Activated CD8-positive, alpha-beta T cell treated with anti-CD3 and anti-CD28 coated beads for 36 hours (primary cell): Measurements from ENCODE around the gene CCIN. TPM values are rescaled to one million over a fixed set of nuclear protein-coding genes. Genes with fewer than 3 reads are reported as not detected.
A peak's percentile ranks its signal among the peaks of the same experiment; 100 is the strongest.
"Not testable (repeated sequence)": the region's sequence is repeated elsewhere in the genome, so short reads cannot be mapped to it uniquely, and the experiment has no call there.

Experiments used
- ATAC-seq: fragments of 200-7000 bp; cut with Tn5 transposase; one replicate; pipeline ENCODE4 v1.10.0; 2021; ENCODE audit warnings: mild to moderate bottlenecking, moderate library complexity
- CTCF ChIA-PET: fragments of 350-600 bp; sonication (Branson Sonifier 250); formaldehyde crosslinking; loops from one replicate; lab custom pipeline; 2021; ENCODE audit warnings: antibody characterized with exemption; lab: Charles Lee
- POLR2A ChIA-PET: fragments of 350-600 bp; sonication (Branson Sonifier 250); formaldehyde crosslinking; loops from one replicate; lab custom pipeline; 2021; ENCODE audit warnings: antibody characterized with exemption; lab: Charles Lee
- DNase-seq: peaks from one replicate; pipeline ENCODE4 v3.0.0-alpha.2; 2020
- H3K27ac Mint-ChIP-seq: one replicate; pipeline ENCODE4 v1.8.0; 2021; ENCODE audit warnings: mild to moderate bottlenecking, mixed read lengths
- H3K27me3 Mint-ChIP-seq: one replicate; pipeline ENCODE4 v1.8.0; 2021; ENCODE audit warnings: mixed read lengths
- H3K36me3 Mint-ChIP-seq: one replicate; pipeline ENCODE4 v1.8.0; 2021; ENCODE audit warnings: low read depth, mixed read lengths
- H3K4me1 Mint-ChIP-seq: one replicate; pipeline ENCODE4 v1.8.0; 2021; ENCODE audit warnings: low read depth, mixed read lengths
- H3K4me3 Mint-ChIP-seq: one replicate; pipeline ENCODE4 v1.8.0; 2021; ENCODE audit warnings: mild to moderate bottlenecking, moderate library complexity, mixed read lengths
- H3K9me3 Mint-ChIP-seq: one replicate; pipeline ENCODE4 v1.8.0; 2021; ENCODE audit warnings: mixed read lengths
- intact Hi-C: fragments of 100-400 bp; cut with micrococcal nuclease; formaldehyde crosslinking; loops from one replicate; pipeline ENCODE4 v1.10.0; 2022
- total RNA-seq, 2 experiments: library from RNA; stranded (reverse); gene quantifications; one replicate each; pipeline ENCODE4 v1.2.3, GENCODE V29; 2021
- TF ChIP-seq, protein P1 (sequence below): fragments of 200-600 bp; IDR thresholded peaks from one replicate; pipeline ENCODE4 v1.8.0; 2022; ENCODE audit warnings: antibody characterized with exemption, mild to moderate bottlenecking

CCIN gene
- total RNA-seq, 2 experiments from 2014 or later: not detected

DNA sequence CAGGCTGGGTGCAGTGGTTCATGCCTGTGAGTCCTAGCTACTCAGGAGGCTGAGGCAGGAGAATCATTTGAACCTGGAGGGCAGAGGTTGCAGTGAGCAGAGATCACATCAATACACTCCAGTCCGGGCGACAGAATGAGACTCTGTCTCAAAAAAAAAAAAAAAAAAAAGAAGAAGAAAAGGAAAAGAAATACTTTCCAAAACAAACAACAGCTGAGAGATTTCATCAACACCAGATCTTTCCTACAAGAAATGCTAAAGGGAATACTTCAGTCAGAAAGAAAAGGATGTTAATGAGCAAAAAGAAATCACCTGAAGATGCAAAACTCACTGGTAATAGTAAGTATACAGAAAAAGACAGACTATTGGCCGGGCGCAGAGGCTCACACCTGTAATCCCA, 8.4 kb downstream of the CCIN start:
- POLR2A ChIA-PET: interaction anchor here (2.1 kb wide), 1 partner anchor 13 kb away, joined by 8 read pairs; the partner anchor contains the start of gene CLTA
- Mint-ChIP-seq H3K27ac (no peak overlapping the region), H3K27me3 (no peaks in the 10 kb centered on the region)

DNA sequence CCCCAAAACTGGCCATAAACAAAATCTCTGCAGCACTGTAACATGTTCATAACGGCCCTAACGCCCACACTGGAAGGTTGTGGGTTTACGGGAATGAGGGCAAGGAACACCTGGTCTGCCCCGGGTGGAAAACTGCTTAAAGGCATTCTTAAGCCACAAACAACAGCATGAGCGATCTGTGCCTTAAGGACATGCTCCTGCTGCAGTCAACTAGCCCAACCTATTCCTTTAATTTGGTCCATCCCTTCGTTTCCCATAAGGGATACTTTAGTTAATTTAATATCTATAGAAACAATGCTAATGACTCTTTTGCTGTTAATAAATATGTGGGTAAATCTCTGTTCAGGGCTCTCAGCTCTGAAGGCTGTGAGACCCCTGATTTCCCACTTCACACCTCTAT, 11.1 kb downstream of the CCIN start:
- H3K36me3 Mint-ChIP-seq, ATAC-seq, H3K4me3 Mint-ChIP-seq, intact Hi-C loops, DNase-seq, H3K4me1 Mint-ChIP-seq, H3K9me3 Mint-ChIP-seq, POLR2A ChIA-PET, H3K27ac Mint-ChIP-seq, CTCF ChIA-PET, H3K27me3 Mint-ChIP-seq: not testable (repeated sequence)

More for the DNA sequence above, 8.4 kb downstream of the CCIN start:
- Mint-ChIP-seq H3K4me1 (peaks cover 1% of the 10 kb centered on the region), H3K36me3 (no peaks in the 10 kb centered on the region), H3K4me3 (no peak overlapping the region), H3K9me3 (no peaks in the 10 kb centered on the region)
- TF ChIP-seq, protein P1, sequence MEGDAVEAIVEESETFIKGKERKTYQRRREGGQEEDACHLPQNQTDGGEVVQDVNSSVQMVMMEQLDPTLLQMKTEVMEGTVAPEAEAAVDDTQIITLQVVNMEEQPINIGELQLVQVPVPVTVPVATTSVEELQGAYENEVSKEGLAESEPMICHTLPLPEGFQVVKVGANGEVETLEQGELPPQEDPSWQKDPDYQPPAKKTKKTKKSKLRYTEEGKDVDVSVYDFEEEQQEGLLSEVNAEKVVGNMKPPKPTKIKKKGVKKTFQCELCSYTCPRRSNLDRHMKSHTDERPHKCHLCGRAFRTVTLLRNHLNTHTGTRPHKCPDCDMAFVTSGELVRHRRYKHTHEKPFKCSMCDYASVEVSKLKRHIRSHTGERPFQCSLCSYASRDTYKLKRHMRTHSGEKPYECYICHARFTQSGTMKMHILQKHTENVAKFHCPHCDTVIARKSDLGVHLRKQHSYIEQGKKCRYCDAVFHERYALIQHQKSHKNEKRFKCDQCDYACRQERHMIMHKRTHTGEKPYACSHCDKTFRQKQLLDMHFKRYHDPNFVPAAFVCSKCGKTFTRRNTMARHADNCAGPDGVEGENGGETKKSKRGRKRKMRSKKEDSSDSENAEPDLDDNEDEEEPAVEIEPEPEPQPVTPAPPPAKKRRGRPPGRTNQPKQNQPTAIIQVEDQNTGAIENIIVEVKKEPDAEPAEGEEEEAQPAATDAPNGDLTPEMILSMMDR: no peak
- CTCF ChIA-PET: interaction anchor here (1.0 to 3.1 kb wide), 2 partner anchors 10 to 12 kb away, joined by 3 to 12 read pairs; no protein-coding TSS in a partner anchor
- DNase-seq (no peak), ATAC-seq (no peak)
- intact Hi-C loops: no loop called here

DNA sequence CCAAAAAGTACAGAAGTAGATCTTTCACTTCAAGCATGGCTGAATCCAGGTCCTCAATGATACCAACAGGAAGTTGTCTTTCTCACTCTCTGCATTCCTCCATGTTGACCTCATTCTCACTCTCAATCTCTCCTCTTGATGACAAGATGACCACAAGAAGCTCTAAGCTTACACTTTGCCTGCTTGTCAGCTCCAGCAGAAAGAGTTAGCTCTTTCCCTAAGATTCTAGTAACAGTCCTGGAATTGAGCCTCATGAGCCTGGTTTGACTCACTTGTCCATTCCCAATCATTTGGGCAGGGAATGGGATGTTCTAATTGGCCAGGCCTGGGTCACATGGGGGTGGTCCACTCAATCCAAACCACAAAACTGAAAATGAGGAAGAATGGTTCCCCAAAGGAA, 18.2 kb downstream of the CCIN start:
- Mint-ChIP-seq H3K4me3 (no peak overlapping the region), H3K4me1 (peaks cover 12% of the 10 kb centered on the region), H3K27ac (no peak overlapping the region)

DNA sequence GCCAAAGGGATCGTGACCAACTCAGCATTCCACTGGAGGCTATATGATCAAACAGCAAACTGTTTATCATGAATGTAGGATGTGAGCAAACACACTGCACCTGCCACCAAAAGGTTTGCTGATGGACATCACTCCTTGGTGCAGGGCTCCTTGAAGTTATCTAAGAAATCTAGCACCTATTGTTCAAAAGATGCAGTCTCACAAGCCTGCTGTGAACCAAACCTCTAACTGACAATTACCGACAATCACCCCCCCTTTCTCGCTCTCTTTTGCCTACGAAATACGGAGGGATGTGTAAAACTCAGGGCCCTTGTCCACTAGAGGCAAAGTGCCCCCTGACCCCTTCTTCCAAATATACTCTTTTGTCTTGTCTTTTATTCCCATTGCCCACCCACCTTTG, 19.0 kb downstream of the CCIN start:
- POLR2A ChIA-PET: no interaction called here
- H3K36me3 Mint-ChIP-seq: peaks cover 10% of the 10 kb centered on the region
- no peak overlapping the region for H3K4me3 Mint-ChIP-seq

More for the DNA sequence above, 18.2 kb downstream of the CCIN start:
- Mint-ChIP-seq H3K9me3 (no peaks in the 10 kb centered on the region), H3K36me3 (peaks cover 5% of the 10 kb centered on the region), H3K27me3 (no peaks in the 10 kb centered on the region)
- POLR2A ChIA-PET: interaction anchor here (0.8 kb wide), 1 partner anchor 31 kb away, joined by 3 read pairs; no protein-coding TSS in a partner anchor
- DNase-seq: no peak
- intact Hi-C loops: no loop called here
- TF ChIP-seq, protein P1: no peak
- ATAC-seq: no peak
- CTCF ChIA-PET: interaction anchor here (0.9 kb wide), 1 partner anchor 84 kb away, joined by 3 read pairs; no protein-coding TSS in a partner anchor

DNA sequence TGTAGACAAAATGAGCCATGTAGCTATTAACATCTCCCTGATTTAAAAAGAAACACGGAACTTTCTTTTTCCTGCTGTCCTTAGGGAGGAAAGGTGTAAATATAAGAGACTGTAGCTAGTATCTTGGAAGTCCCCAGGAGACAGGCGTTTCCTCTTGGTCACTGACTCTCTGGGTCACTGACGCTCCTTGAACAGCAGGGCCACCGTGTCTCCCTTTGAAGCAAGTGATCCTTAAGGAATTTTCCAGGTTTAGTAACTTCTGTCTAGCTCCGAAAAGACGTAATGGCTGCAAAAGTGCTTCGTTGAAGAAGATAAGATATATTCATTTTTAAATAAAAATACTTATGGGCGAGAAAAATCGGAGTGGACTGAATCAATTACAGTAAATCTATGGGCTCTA, 20.8 kb downstream of the CCIN start:
- peaks cover 20% of the 10 kb centered on the region for H3K36me3 Mint-ChIP-seq
- ChIA-PET POLR2A (interaction anchor here (0.6 to 3.8 kb wide), 13 partner anchors 9 to 250 kb away, joined by 3 to 23 read pairs (median 5); no protein-coding TSS in a partner anchor), CTCF (interaction anchor here (0.7 to 5.9 kb wide), 34 partner anchors 11 to 378 kb away, joined by 3 to 69 read pairs (median 4); partner anchors contain the start of genes CCIN, GNE and SPAG8)
- H3K9me3 Mint-ChIP-seq: no peaks in the 10 kb centered on the region
- TF ChIP-seq, protein P1: no peak
- H3K27ac Mint-ChIP-seq: peak overlapping the region; percentile 90
- no peak for ATAC-seq
- H3K4me1 Mint-ChIP-seq: peaks cover 36% of the 10 kb centered on the region
- H3K27me3 Mint-ChIP-seq: no peaks in the 10 kb centered on the region
- intact Hi-C loops: no loop called here
- DNase-seq: no peak
- peak overlapping the region; percentile 94 for H3K4me3 Mint-ChIP-seq

More for the DNA sequence above, 19.0 kb downstream of the CCIN start:
- ATAC-seq: no peak
- TF ChIP-seq, protein P1: no peak
- DNase-seq: no peak
- peaks cover 20% of the 10 kb centered on the region for H3K4me1 Mint-ChIP-seq
- intact Hi-C loops: no loop called here
- CTCF ChIA-PET: interaction anchor here (0.9 to 1.7 kb wide), 2 partner anchors 22 to 85 kb away, joined by 3 to 10 read pairs; no protein-coding TSS in a partner anchor
- H3K9me3 Mint-ChIP-seq: no peaks in the 10 kb centered on the region
- H3K27me3 Mint-ChIP-seq: no peaks in the 10 kb centered on the region
- H3K27ac Mint-ChIP-seq: no peak overlapping the region
